CD4-positive, alpha-beta T cell treated with Interferon alpha-2 for 1 hour (primary cell): ENCODE data around the gene SCP2.

ENCODE experiments used
- DNase-seq, 2 donors: peaks; one replicate each; pipeline ENCODE4 v3.0.0-alpha.2; 2020 to 2022

The SCP2 gene

GRCh38 chr1:53085405-53085804, 158.3 kb downstream of the SCP2 start:
- no peak for DNase-seq

GRCh38 chr1:53086491-53087070, 159.5 kb downstream of the SCP2 start:
- no peak for DNase-seq

GRCh38 chr1:53087332-53088285, 160.5 kb downstream of the SCP2 start:
- no peak for DNase-seq

DNA sequence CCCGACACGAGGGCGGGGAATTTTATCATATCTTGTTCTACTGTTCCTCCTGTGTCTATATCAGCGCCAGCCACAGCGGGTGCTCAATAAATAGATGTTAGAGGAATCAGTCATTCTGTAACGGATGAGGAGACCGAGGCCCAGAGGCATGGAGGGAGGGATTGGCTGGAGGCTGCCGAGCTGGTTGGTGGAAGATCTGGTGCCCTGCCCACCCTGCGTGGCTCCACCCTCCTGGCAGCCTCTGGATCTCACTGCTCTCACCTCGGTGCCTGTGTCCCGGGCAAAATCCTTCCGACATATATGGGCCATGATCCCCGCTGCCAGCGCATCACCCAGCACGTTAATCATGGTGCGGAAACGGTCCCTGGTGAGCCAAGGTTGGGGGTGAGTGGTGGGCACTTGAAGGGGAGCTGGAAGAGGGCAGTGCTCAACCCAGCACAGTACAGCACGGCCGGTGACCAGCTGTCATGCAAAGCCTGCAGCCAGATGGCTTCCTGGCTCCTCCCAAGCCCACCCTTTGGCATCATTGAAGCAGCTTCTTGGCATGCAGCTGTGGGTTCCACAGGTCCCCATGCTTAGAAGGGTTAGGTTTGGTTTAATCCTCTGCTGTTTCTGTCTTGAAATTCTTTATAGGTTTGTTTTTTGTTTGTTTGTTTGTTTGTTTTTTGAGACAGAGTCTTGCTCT, 161.7 kb downstream of the SCP2 start:
- DNase-seq: no peak

DNA sequence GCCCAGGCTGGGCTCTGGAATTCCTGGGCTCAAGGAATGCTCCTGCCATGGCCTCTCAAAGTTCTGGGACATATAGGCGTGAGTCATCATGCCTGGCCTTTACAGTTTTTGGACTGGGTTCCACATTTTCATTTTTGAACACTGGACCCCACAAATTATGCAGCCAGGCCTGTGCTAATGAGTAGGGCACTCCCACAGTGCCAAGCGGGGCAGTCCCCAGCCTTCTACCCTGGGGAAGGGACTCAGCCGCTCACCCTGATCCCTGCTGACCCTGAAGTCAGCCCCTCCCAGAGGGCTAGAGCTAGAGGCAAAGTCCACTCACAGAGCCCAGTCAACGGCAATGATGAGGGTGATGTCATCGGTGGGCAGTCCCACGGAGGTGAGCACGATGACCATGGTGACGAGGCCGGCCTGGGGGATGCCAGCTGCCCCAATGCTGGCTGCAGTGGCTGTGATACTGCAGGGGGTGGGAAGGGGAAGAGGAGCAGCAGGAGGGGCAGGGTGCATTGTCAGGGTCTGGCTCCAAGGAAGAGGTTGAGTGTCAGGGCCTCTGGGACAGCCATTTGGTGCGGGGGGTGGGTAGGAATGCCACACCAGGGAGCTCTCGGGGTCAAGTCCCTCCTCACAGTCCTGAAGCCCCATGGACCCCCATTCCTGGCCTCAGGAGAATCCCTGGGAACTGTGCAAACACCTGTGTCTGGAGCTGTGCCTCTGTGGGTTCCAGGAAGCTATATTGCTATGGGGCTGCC, 162.6 kb downstream of the SCP2 start:
- no peak for DNase-seq

DNA sequence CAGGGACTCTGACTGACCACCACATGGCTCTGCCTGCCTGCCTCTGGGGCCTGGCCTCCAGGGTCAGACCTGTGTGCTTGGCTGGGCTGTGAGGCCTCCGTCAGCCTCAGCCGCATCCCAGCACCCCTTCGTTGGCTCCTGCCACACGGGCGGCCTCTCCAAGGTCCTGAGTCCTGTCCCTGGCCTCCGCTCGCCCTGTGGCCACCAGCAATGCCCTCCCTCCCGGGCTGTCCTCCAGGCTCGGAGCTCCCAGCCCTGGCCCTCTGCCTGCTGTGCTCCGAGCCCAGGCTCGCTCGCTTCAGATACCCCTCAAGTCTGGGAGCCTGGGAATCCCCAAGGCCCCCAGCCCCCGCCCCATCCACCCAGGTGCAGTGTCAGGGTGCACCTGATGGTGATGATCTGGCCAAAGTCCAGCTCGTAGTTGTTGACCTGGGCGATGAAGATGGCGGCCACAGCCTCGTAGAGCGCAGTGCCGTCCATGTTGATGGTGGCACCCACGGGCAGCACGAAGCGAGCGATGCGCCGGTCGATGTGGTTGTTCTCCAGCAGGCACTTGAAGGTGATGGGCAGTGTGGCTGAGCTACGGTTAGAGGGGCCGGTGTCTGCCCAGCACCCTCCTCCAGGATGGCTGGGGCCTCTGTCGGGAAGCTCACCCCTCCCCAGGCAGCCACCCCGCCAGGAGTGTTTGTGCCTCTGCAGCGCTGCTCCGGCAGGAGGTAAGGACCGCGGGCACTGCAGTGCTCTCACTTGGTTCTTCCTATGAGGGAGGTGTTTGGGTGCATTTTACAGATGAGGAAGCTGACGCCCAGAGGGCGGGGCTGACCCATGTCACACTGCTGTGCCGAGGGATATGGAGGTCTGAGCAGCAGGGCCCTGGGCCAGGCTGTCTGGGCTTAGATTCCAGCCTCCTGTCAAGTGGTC, 163.4 kb downstream of the SCP2 start:
- DNase-seq: peak; percentile 30 to 31

- DNase-seq: no peak
These were observed 165.0 kb downstream of the SCP2 start for GRCh38 chr1:53091841-53092645.

DNA sequence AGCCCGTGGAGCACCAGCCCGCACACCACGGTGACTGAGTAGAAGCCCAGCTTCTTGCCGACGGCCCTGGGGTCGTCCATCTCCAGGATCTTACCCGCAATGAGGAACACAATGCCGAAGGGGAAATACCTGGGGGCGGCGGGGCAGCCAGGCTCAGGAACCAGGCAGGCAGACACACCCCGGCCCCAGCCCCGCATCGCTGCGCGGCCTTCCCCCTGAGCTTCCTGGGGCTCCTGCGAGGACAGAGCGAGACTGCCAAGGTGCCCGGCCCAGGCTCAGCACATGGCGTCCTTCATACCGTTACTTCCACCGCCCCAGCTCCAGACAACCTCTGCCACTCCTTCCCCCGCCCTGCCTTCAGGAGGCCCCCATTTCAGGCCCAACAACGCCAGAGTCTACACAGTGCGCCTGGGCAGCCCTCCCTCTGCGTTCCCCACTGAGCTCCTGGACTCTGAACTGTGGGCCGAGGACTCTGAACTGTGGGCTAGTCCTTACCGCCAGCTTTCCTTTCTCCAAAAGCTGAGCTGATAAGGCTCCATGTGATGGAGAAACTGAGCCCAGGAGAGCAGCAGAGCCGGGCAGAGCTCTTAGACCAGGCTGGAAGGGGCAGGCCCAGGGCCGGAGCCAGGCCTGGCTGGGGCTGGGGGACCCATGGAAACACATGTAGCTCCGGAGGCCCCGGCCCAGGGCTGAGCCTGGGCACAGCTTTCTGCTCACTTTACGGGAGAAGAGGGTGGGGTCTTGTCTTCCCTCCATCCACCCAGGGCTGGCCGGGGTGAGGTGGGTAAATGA, 165.8 kb downstream of the SCP2 start:
- DNase-seq: no peak

- DNase-seq: no peak
These were observed 166.3 kb downstream of the SCP2 start for GRCh38 chr1:53093451-53093754.

GRCh38 chr1:53093778-53094532, 166.9 kb downstream of the SCP2 start:
- no peak for DNase-seq

- DNase-seq: no peak
These were observed 167.4 kb downstream of the SCP2 start for GRCh38 chr1:53094533-53094919.
